GM19452 (cell line): Measurements from ENCODE around the gene NRAS.

Source experiments
- ATAC-seq: cut with Tn5 transposase; IDR thresholded peaks from one replicate; pipeline ENCODE4 v1.9.1; 2021; ENCODE audit not compliant: unreplicated experiment

Gene NRAS

DNA sequence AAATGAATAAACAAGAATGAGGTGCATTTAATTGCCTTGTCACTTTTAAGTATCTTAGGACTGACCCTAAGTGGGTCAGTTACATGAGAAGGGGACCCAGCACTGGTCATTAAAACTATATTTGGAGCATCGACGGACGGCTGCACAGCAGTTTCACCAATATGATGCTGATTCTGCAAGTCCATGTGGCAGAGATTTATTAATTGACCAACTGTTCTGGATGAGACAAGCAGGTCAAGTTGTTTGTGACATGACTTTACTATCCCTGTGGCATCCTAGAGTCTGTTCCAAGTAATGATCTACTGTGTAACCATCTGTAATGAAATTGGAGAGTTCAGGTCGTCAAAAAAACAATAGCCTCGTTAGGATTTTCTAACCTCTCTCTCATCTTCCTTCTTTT, 30.7 kb downstream of the NRAS start:
- ATAC-seq: no peak

DNA sequence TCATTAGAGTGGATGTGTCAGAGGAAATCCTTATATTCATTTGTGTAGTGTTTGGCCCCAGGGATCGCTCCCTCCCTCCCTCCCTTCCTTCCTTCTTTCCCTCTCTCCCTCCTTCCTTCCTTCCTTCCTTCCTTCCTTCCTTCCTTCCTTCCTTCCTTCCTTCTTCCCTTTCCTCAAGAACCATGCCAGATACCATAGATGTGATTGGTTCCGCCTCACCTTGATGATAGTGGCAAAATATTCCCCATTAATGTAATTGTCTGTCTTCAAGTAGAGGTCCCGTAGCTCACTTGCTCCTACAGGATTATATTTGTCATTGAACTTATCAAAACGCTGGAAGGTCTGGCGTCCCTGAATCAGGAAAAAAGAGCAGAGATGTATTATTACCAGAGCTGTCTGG, 38.9 kb downstream of the NRAS start:
- ATAC-seq: no peak

DNA sequence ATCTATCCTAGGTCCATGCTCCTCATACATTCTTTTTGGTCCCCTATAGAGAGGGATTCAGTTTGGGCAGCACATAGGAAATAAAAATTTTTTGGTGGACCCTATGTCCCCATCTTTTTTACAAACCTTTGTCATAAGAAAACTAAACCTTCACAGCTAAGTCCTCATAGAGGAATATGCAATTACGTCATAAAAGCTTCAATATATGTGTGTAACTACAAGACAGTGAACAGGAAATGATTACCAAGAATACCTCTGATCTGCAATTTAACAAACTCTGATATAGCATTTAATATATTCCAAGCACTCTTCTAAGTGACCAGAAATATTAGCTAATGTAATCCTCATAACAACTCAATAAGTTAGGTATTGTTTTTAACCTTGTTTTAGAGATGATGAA, 40.5 kb downstream of the NRAS start:
- no peak for ATAC-seq

DNA sequence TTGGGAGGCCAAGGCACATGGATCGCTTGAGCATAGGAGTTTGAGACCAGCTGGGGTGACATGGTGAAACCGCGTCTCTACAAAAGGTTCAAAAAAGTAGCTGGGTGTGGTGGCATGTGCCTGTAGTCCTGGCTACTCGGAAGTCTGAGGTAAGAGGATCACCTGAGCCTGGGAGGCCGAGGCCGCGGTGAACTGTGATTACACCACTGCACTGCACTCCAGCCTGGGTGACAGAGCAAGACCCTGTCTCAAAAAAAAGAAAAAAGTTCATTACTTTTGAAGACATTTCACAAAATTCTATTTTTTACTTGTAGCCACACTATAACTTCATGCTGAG, 44.7 kb downstream of the NRAS start:
- ATAC-seq: no peak

DNA sequence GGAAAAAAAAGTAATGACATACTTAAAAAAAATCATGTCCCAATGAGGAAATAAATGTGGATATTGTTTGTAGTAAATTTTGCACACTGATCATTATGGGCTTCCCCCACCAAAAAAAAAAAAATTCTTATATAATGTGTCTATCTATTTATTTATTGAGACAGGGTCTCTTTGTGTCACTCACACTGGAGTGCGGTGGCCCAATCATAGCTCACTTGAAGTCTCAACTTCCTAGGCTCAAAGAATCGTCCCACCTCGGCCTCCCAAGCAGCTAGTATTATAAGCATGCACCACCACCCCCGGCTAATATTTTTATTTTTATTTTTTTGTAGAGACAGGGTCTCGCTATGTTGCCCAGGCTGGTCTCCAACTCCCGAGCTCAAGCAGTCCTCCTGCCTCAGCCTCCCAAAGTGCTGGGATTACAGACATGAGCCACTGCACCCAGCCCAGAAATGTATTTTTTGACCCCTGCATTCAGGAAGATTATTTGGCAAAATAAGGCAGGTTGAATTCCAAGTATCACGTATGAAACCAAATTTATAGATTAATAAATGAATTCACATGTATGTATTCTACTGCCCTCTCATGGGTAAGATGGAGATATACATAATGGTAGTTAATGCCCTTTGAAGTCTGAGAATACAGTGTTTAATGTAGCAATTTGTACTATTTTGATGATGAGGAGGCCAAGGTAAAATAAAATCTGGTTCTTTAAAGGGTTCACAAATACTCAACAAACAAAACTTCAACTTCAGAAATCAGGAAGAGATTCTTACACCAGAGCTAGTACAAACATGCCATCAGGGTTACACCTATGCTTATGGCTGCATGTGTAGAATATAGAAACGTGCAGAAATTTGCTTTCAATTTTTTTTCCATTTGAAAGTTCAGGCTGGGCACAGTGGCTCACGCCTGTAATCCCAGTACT, 45.3 kb downstream of the NRAS start:
- ATAC-seq: no peak

DNA sequence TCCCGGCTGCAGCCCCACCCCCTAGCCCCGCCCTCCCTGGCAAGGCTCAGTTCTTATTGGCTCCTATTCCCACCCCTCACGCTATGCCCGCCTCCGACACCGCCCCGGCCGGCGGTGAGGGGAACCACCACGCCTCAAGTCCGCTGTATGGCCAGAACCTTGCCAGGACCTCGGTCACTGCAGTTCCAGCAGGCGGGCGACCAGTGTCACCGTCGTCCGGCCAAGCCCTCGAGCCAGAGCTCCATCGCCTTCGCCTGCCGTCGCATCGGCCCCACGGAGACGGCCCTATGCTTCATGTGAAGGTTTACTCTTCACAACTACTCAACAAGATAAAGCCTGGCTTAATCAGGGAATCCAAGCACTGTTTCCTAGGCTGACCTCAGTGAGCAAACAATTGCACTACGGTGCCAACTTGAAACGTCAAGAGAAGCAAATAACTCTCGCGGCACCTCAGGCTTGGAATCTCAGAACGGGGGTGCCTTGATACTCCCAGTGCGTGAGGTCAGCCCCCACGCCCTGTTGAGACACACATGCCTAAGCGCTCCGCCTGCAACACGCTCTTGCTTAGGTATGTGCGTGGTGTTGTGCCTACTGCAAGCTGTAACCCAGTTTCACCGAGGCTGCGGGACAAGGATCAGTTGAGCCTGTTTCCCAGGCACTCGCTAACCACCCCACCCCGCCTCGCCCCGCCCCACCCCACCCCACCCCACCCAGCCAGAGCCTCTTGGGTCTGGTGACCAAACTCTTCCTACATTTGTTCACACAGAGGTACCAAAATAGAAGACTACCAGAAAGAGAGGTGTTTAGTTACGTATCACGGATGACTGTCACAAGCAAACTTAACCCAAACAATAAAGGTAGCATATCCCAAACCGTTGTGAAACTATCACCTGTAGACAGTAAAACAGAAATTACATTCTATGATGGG, 46.2 kb downstream of the NRAS start:
- ATAC-seq: peak; percentile 99

DNA sequence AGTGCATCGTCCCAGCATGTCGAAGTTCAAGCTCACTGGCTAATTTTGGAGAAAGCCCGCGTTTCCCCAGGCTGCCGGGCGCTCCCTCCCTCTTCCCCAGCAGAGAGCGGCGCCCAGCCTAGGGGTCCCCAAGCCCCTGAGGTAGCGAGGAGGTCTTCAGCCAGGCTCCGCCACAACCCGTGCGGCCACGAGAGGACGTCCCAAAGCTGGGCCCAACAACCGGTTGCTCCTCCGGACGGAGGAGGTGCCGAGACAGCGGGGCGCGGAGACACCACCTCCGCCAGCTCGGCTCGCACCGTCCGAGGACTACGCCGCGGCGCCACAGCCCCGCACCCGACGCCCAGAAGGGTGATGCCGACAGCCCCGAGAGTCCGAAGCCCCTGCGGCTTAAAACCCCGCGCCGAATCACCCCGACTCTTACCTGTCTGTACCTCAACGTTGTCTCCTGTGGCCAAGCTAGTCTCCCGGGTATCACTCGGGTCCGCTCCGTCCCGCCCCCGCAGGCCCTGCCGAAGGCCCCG, 46.9 kb downstream of the NRAS start, which contains the start of gene DENND2C:
TSS of gene DENND2C (minus strand) at position 488 of the 521 bp plus-strand sequence. CDS start 44,065 bp downstream, outside the sequence.
- ATAC-seq: peak; percentile 60

DNA sequence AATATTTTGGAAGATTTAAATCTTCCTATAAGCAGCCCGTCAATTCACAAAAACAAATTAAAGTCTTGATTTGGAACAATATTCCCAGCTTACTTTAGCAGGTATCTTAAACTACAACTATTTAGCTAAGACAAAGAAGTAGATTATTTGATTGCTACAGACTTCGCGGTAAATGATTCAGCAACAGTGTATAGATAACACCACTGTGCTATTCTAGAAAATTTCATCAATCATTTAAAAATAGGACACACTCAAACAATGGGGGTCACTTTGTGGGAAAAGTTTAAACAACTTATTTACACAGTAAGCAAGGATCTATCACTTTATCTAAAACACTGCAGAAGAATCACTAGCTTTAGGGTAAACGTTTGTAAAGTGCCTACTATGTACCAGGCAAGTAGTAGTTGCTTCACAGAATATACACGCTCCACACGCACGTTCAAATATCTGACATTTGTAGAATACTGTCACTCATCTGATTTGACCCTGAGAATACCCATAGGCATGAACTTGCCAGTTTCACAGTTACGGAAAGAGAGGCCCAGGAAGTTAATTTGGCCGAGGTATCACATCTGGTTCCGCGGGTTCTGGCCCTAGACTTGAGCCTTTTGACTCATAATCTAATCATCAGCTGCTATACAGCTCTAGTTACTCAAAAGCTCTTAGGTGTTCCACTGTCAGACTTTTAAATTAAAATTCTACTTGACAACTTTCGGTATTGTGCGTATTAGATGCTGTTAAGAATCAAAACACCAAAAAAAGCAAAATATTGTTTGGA, 47.6 kb downstream of the NRAS start:
- ATAC-seq: no peak

DNA sequence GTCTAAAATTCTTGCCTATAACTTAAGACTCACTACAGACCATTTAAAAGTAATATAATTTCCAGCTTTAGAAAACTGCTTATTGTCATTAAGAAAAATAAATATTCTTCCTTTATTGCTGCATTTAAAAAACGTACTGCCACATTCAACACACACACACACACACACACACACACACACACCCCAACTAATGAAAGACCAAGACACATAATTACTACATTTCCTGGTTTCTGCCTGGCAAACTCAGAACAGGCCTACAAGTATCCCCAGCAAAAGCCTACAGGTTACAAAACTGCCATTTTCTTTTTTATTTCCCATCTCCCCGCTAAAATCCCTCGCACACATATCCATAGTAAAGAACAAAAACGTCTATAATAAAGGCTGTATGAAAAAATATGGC, 48.2 kb downstream of the NRAS start:
- no peak for ATAC-seq

DNA sequence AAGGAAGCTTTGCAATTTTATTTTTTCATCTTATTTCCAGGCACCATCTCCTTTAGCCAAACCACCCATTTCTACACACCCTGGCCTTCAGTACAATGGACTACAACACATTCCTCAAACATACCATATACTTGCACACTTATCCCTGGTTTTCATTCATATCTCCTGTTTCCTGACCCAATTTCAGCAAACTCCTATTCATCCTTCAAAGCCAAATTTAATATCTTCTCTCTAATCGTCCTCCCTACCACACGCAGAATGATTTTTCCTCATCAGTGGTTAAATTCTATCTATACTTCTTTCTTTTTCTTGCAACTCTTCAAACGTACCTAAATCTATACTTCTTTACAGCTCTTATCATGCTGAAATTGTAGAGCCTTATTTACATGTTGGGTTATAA, 49.6 kb downstream of the NRAS start:
- no peak for ATAC-seq

DNA sequence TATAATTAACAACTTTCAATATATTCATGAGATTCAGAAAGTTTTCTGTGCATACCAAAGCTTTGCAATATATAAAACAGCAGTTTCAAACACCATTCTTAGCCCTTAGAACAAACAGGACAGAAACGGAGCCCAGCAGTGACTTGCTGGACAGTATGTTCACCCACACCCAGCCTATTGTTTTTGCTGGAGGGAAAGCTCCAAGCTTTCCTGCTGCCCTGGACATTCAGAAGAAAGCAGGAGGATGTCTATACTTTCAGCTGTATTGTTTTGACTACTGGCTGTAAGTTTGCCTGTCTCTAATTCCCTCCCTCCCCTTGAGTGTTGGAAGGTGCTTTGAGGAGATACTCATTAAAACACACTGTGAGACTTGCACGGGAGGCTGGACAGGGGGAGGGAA, 56.3 kb downstream of the NRAS start:
- no peak for ATAC-seq
